ENCODE data around the gene UBE2Q1.

UBE2Q1 gene

DNA sequence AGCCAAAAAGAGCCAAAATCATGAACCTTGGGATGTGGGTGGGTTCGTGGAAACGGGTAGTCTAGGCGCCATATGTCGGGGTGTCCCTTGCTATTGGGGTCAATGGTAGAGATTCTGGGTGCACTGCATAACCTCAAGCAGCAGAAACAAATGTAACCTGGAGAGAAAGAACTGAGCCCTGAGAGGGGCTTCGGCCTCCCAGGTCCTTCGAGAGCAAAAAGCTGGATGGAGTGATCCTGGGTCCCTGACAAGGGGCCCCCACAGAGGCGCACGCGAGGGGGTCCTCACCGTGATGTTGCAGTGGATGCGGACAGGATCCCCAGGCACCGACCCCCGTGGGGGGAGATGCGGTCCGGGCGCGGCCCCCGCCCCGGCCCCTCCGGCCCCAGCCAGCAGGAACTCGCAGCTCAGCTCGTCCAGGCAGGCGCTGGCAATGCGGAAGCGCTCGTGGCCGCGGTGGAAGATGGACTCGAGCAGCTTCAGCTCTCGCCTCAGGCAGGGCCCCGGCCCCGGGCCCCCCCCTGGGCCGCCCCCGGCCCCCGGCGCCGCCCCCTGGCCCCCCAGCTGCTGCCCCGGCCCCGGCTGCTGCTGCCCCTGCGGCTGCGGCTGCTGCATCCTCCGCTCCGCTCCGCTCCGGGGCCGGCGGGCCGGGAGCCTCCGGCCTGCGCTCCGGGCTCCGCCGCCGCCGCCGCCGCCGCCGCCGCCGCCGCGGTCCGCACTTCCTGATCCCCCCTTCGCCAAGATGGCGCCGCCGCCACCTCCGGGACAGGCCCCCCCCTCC lies at the start of gene UBE2Q1:
Gene UBE2Q1 (minus strand): TSS at position 724 of the 781 bp plus-strand sequence. CDS start 109 bp downstream, at position 615.
- FAIRE-seq, result no peak

DNA sequence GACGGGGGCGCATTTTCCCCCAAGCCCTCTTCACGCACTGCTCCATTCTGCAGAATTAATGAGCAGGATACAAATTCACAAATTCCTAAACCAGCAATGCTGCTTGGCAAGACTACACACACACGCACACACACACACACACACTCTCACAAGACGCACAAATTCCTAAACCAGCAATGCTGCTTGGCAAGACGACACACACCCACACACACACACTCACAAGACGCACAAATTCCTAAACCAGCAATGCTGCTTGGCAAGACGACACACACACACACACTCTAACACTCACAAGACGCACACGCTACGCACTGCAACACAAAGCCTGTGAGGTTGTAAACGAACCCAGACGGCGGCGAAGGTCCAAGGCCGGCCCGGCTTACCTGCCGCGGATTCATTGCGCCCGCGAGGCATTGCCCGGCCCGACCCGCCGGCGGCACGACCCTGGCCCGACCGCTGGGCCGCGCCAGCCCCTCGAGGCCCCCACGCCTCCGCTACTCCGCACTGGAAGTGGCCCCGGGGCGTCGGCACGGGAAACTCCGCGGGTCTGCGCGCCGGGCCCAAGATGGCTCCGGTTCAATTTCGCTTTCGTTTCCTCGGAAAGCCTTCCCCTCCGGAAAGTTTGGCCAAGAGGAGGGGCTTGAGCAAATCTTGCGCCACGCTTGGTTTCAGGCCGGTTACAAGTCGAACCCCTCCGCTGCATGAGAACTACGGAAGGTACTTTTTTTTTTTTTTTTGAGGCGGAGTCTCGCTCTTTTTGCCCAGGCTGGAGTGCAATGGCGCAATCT lies 49.3 kb upstream of the UBE2Q1 start, which contains the start of gene ADAR:
Gene ADAR (minus strand): TSS at position 578 of the 788 bp plus-strand sequence. CDS start 180 bp downstream, at position 398.
- FAIRE-seq, result peak; percentile 52

GRCh38 chr1:154607106-154607608 lies 48.7 kb upstream of the UBE2Q1 start:
- no peak for FAIRE-seq

- FAIRE-seq, result no peak
Observed at GRCh38 chr1:154605534-154605933, 47.1 kb upstream of the UBE2Q1 start.

DNA sequence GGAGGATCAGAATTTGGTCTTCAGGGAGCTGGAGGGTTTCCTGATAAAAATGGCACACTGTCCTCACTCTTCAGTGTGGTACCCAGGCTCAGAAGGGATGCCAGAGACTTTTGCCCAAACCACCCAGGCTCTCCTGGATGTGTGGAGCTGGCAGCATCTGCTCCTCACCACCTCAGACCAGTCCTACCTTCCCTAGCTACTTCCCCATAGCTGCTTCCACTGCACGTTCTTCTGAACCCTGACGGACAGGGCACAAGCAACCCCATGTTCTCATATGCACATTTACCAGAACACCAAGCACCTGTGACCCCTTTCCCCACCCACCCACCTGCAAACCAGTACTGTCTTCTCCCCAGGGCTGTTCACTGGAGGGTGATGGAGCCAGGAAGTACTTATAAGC lies 44.9 kb upstream of the UBE2Q1 start:
- no peak for FAIRE-seq

DNA sequence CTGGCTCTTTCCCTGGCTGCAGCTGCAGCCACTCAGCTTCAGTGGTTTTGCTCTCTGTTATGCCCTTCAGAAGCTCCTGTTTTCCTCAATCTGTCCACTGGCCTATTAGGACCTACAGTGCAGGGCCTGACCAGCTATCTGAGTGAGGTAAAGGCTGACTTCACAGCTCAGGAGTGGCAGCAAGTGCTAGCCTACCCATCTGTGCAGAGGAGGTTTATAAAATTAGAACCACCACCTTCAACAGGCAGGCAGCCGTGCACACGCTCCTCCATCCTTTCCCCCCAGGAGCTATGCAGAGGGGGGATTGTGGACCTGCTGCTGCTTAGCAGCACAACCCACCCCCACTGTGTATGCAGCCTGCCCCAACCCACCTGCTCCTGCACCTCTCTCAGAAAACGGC lies 41.2 kb upstream of the UBE2Q1 start:
- FAIRE-seq, result no peak

GRCh38 chr1:154598871-154599635 lies 40.6 kb upstream of the UBE2Q1 start:
- FAIRE-seq, result no peak

DNA sequence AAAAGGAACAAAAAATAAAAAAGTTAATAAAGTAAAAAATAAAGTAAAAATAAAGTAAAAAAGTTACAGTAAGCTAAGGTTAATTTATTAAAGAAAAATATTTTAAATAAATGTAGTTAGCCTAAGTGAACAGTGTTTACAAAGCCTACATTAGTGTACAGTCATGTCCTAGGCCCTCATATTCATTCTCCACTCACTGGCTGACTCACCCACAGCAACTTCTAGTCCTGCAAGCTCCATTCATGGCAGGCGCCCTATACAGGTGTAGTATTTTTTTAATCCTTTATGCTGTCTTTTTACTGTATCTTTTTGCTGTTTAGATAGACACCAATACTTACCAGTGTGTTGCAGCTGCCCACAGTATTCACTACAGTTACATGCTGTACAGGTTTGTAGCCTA lies 37.2 kb upstream of the UBE2Q1 start:
- peak; percentile 91 for FAIRE-seq

DNA sequence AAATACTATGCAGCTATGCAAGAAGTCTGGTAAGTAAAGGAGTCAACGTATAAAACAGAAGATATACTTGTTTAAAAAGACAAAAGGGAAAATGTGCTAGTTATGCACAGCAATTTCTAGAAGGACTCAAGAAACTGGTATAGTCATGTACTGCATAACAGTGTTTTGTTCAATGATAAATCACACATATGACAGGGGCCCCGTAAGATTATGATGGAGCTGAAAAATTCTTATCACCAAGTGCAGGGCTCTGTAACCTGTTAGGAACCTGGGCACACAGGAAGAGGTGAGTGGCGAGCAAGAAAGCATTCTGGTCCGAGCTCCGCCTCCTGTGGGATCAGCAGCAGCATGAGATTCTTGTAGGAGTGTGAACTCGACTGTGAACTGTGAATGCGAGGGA lies 36.3 kb upstream of the UBE2Q1 start:
- FAIRE-seq, result no peak

- FAIRE-seq, result no peak
Observed at GRCh38 chr1:154593390-154593789, 34.9 kb upstream of the UBE2Q1 start.

- no peak for FAIRE-seq
Observed at GRCh38 chr1:154591206-154591605, 32.7 kb upstream of the UBE2Q1 start.

DNA sequence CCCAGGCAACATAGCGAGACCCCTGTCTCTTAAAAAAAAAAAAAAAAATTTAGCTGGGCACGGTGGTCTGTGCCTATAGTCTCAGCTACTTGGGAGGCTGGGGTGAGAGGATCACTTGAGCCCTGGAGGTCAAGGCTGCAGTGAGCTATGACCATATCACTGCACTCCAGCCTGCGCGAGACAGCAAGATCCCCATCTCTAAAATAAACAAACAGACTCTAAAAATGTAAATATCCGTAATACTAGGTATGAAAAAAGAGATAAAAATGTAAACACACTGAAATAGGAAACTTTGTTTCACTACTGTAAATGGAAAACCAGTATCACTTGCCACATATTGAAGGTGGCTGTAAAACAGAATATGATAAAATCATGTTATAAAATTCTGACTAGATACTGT lies 32.3 kb upstream of the UBE2Q1 start:
- no peak for FAIRE-seq

- FAIRE-seq, result no peak
Observed at GRCh38 chr1:154589780-154590179, 31.3 kb upstream of the UBE2Q1 start.

GRCh38 chr1:154586641-154587040 lies 28.2 kb upstream of the UBE2Q1 start:
- no peak for FAIRE-seq

- FAIRE-seq, result no peak
Observed at GRCh38 chr1:154586231-154586630, 27.8 kb upstream of the UBE2Q1 start.

- FAIRE-seq, result no peak
Observed at GRCh38 chr1:154584267-154584994, 26.0 kb upstream of the UBE2Q1 start.

DNA sequence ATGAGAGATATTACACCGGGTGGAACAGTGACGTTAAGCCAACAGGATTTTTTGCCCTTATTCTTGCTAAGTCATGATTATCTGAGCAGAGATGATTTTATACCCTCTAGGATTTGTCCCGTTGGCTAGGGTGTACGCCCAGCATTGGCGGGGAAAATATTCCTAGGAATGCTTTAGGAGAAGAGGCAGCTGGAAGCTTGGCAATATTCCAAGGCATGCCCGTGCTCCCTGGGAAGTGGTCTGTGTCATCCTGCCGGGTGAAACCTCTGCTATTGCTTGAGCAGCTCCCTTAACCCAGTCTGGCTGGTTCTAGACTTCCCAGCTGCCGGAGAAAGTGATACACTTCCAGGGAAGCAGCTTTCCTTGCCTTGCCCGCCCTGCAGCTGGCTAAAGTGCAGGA lies 25.3 kb upstream of the UBE2Q1 start:
- FAIRE-seq, result no peak

- no peak for FAIRE-seq
Observed at GRCh38 chr1:154582885-154583284, 24.4 kb upstream of the UBE2Q1 start.

- no peak for FAIRE-seq
Observed at GRCh38 chr1:154581766-154582165, 23.3 kb upstream of the UBE2Q1 start.

GRCh38 chr1:154579374-154579773 lies 20.9 kb upstream of the UBE2Q1 start:
- no peak for FAIRE-seq

DNA sequence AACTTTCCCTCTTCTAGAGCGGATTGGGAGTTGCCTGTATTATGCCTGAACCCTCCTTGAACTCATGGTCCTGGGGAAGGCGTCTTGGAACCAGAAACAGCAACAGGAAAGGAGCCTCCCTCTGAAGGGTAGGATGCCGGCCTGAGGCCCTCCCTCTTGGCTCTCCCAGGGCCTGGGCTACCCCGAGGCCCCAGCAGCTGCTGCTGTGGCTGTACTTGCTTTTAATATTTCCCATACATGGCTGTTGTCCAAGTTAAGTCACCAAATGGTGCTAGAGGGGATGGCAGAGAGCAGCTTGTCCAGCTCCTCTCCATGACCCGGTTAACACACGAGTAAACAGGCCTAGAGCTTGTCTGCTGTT lies 19.6 kb upstream of the UBE2Q1 start:
- no peak for FAIRE-seq

DNA sequence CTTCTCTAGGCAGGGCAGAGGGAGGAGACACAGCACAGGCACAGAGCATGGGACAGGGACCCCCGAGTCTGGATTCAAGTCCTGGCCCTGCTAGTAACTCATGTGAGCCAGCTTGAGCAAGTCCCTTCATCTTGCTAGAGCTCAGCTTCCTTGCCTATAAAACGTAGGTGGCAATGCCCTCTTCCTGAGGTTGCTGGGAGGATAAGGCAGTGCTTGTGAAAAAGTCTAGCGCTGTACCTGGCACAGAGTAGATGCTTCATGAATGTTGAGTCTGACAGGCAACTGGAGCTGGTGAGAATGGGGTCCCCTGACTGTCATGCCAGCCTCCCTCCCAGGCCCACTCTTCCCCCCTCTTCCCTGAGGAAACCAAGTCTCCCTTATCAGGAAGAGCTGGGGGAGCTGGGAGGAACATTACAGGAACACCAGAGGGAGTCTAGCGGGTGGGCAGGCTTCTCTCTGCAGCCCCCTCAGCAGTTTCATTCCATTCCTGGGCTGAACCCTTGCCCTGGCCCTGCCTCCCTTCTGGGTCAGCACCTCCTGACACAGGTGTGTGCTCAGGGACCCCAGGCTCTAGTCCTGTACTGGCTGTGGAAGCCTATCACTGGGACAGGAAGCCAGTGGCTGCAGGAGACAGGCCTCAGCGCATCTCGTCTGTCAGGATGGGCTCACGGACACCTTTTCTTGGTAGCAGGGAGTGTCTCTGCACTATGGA lies 19.0 kb upstream of the UBE2Q1 start:
- FAIRE-seq, result no peak

All from A204.1 (cell line).